ENCODE results near the gene TTC34.
"Not testable (repeated sequence)": the region's sequence is repeated elsewhere in the genome, so short reads cannot be mapped to it uniquely, and the experiment has no call there.

Gene TTC34

DNA sequence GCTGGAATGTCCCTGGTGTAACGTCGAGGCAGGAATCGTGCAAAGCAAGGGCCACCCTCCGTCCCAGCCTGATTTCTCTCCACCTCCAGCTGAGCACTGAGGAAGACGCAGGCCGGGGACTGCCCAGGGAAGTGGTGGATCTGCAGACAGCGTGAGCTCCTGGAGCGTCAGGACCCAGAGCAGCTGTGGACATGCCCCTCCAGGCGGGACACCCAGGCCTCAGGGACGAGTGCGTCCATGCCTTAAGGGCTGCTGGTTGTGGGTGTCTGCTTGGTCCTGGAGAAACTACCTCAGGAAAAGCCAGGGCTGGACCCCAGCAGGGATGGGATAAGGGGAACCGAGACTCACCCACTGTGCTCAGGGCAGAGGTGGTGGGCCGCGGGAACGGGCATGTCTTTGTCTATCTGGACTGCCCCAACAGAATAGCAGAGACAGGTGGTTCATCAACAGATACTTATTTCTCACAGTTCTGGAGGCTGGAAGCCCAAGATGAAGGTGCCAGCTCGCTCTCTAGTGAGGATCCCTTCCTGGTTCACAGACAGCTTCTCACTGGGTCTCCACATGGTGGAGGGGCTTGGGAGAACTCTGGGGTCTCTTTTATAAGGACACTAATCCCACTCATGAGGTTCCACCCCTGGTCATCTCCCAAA, 162.9 kb downstream of the TTC34 start:
- no peak for DNase-seq

DNA sequence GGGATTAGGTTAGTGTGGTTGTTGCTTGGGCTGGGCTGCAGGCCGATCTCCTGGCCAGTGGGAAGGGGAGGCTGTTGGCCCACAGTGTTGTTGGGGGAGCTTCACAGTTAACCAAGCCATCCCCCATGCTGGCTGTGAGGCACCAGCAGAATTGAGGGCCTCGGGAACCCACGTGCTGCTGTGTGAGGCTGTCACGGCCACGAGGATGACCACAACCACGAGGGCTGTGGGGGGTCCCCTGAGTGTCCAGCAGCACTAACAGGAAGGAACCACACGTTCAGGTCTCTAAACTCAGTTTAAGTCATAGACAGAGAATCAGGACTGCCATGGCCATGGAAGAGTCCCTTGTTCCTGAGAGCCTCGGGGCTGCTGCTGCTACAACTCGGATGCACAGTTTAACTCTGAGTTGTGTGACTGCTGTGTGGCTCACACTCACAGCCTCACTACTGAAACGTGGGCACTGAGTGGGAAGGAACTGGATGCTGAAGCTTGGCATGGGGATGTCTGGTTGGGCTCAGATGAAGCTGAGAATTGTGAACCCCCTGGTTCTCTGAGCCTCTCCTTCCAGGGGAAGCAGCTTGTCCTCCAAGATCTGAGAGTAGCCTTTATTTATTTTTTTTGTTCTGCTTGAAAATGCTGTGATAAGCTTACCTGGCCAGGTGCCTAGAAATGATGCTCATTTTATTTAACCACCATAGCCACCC, 163.9 kb downstream of the TTC34 start:
- no peak for DNase-seq

DNA sequence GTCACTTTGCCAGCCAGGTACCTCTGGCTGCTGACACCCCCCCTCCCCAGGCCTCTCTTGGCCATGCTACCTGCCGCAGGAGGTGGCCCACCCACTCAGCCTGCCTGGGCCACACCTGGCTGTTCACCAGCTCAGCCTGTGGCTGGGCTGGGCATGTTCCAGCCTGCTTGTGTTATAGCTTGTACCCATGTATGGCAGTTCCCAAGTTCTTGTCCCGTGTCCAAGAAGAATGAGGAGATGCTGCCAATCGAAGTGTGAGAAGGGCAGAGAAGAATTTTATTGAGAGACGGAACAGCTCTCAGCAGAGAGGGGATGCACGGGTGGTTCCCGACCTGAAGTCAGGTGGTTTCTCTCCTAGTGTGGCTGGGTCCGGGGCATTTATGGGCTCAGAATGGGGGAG, 164.8 kb downstream of the TTC34 start:
- DNase-seq: no peak

DNA sequence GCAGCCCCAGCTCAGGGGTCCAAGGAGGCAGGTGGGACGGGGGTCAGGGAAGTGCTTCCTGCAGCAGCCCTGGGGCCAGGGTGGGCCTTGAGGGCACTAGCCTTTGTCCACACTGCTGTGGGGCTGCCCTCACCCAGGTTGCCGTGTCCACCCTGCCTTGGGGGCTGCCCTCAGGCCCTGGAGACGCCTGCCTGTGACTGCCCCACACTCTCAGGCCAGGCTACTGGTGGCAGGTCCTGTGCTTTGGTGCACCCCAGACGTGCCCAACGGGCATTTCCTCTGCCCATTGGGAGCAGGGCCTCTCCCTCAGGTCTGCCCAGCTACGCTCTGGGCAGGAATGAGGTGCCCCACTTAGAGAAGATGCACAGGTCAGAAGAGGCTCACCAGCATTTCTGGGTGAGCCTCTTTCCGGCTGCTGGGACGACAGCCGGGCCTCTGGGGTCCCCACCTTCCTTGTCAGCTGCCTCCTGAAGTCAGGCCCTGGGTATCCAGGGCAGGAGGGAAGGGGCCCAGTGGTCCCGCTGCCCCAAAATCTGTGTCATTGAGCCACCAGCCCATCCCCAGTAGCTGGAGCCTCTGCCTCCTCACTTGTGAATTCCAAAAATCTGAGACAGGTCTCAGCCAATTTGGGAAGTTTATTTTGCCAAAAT, 166.0 kb downstream of the TTC34 start:
- DNase-seq: no peak

DNA sequence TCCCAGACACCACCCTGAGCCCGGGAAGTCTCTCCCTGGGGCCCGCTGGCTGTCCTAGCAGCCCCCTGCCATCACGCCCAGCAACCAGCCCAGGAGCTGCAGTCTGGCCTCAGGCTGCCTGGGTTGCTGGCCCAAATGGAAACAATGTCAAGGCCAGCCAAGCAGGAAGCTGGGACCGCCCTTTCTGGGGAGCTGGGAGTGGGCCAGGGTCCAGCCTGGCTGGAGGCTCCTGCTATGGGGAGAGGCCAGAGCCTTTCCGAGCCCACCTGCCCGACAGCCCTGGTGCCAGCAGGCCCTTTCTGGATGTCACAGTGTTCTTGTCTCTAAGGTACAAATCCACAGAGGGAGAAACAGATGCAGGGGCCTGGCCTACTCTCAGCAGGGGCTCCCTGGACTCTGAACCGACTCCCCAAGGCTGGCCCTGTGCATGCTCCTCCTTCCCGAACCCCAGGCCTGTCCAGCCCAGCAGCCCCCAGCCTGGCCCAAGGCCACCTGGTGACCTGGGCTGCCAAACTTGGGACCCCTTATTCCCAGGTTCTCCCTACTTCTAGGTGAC, 167.5 kb downstream of the TTC34 start:
- no peak for DNase-seq

DNA sequence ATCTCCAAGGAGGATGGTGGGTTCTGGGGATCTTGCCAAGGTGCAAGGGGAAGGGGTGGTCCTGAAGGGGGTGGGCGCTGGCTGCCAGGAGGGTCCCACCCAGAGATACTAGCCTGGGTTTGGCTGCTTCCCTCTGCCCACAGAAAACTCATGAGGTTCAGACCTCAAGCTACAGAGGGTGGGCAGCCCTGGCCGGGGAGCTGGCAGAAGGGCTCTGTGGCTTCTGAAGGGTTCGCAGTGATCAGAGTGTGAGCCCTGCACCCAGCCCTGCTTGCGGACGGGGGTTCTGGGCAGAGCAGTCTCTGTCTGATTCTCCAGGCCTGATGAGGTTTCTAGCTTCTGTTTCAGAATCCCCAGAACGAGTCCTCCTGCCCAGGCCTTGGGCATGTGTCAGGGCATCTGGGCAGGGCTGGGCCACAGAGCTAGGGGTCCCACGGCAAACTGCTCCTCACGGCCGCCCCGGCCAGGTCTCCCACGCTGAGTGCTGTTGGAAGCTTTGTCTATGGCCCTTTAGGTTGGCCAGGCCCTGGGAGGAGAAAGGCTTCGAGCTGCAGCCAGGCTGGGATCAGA, 168.0 kb downstream of the TTC34 start:
- DNase-seq: no peak

DNA sequence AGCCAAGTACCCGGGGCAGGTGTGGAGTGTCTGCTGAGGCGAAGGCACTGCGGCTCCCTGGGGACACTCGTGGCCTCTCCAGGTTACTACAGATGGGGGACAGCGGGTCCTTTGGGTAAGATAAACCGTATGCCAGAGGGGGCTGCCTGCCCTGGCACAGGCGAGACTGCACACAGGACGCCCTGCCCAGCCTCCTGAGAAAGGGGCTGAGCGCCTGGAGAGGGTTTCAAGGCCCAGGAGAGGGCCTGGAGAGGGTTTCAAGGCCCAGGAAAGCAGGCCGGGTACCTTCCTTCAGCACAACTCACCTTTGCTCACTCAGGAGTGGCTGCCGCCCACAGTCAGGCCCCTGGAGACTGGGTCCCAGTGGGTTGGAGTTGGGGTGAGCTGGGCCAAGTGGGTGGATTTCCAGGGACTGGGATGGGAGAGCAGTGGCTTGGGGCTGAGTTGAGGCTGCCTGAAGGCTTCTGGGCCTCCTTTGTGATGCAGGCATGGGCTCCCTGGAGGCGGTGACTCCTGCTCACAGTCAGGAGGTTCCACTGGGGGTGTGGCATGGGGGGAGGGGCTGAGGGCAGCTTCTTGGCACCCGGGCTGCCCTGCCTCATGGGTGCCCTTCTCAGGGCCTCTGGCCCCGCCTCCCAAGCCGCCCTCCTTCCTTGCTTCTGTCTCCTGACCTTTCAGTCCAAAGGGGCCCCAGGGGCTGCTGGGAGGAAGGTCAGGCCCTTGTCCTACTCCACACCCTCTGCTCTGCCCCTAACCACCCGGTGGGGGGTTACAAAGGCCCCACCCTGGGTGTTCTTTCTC, 168.7 kb downstream of the TTC34 start, which contains the start of gene MMEL1:
Gene MMEL1, minus strand, starts transcription at position 456 of the 801 bp plus-strand sequence. CDS start 3,532 bp downstream, outside the sequence.
- DNase-seq: no peak

DNA sequence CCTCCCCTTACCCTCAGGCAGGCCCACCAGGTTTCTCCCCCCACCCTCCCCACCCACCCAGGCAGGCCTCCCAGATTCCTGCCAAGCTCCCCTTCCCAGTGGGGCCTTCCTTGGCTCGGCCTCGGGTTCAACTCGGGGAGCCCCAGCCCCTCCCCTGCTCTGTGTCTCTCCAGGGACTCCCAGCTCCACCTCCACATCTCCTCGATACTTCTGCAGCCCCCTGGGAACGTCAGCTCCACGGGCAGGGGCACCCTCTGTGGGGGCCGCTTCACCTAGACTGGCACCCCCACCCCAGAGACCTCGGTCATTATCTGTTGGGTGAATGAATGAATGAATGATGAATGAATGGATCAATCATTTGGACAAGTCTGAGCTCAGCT, 169.5 kb downstream of the TTC34 start:
- DNase-seq: no peak

DNA sequence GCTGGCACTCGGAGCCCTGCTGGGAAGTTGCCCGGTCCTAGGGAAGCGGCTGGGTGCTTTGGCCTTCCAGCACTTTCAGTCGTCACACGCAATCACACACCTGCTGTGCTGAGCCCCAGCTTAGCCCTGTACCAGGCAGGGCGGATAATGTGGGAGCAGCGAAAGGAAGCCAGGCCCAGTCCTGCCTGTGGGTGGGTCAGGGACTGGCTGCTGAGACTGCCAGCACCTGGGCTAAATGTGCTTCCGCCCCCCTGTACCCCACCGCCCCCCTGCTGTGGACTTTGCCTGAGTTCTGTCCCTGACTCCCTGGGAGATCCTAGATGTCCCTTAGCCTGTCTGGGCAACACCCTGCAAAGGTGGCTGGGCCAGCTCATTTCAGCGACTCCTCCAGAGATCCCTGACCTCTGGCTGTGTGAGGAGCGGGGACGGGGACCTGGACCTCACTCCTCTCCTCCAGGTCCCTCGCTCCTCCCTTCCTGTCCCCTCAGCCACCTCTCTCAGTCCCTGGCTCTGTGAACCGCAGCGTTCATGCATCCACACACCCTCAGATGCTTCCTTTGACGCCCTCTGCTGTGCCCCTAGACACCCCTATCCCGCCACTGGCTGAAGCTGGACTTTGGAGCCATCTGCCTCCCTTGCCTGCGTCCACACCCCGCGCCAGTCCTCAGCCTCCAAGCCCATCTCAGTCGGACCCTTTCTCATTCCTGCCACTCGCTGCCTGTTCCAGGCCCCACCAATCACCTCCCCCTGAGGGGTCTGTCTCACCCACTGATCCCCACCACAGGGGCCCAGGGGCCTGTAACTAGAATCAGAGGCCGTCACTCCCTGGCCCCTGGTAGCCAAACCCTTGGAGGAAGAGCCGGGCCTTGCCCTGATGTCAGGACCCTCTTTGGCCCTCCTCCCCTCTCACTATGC, 170.1 kb downstream of the TTC34 start:
- no peak for DNase-seq

DNA sequence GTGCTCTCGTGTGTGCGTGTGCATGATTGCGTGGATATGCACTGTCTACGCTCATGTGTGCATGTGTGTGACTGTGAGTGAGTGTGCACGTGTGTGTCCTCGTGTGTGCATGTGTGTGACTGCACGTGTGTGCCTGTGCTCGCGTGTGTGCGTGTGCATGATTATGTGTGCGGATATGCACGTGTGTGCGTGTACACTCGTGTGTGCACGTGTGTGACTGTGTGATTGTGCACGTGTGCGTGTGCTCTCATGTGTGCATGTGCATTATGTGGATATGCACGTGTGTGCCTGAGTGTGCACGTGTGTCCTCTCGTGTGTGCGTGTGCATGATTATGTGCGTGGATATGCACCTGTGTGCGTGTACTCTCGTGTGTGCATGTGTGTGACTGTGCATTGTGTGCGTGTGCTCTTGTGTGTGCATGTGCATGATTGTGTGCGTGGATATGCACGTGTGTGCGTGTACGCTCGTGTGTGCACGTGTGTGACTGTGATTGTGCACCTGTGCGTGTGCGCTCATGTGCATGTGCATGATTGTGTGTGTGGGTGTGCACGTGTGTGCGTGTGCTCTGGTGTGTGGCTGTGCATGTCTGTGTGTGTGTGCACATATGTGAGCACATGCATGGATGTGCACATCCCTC, 170.9 kb downstream of the TTC34 start:
- no peak for DNase-seq

DNA sequence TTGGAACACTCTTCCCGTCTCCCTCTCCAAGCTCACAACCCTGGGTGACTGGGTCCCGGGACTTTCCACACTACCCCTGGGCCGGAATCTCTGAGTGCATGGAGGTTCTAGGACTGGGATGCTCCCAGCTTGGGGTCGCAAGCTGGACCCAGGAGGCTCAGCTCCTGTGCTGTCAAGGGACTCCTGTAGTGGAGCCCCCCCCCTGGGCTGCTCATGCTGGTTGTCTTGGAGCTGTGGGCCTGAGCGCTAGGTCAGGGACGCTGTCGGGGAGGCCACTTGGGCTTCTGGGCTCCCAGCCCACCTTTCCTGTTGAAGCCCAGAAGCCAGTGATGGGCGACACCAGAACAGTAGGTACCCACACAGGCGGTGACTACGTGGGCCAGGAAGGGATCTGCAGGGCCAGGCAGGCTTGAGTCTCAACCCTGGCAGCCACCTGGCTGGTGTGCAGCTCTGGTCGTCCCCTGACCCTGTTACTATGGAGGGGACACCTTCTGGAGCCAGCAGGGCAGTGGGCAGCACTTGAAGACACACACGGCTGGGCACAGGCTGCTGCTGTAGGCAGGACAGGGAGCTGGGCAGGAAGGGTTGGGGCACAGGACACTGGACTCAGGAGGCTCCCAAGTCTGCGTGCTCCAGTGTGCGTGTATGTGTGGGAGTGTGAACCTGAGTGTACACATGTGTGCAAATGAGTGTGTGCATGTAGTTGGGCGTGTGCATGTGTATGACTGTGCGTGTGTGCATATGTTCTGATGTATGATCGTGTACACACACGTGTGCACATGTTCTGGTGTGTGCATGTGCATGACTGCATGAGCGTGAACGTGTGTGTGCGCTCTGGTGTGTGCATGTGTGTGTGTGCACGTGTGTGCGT, 171.6 kb downstream of the TTC34 start:
- no peak for DNase-seq

DNA sequence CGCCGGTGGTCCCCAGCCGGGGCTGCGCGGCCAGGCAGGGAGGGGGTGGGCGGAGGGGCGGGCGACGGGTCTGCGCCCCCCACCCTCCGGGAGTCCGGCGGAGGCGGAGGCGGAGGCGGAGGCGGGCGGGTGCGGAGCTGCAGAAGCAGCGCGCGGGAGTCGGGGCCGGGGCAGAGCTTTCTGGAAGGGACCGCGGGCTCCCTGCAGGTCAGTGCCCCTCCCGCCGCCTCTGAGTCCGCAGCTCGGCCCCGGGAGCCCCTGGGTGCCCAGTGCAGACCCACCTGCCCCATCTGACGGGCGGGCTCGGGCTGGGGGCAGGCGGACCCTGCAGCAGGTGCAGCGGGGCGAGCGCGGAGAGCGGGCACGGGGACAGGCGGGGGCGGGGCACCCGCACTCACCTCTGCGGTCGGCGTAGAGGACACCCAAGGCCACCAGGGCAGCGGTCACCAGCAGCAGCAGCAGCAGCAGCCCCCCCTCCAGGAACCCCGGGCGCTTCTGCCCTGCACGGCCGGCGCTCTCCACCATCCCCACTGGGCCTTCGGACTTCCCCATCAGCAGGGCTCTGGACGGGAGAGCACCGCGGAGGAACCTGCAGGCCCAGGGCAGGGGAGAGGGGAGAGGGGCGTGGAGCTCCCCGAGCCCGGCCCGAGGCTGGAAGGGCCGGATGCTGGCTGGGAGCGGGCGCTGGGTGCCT, 172.4 kb downstream of the TTC34 start:
- no peak for DNase-seq

DNA sequence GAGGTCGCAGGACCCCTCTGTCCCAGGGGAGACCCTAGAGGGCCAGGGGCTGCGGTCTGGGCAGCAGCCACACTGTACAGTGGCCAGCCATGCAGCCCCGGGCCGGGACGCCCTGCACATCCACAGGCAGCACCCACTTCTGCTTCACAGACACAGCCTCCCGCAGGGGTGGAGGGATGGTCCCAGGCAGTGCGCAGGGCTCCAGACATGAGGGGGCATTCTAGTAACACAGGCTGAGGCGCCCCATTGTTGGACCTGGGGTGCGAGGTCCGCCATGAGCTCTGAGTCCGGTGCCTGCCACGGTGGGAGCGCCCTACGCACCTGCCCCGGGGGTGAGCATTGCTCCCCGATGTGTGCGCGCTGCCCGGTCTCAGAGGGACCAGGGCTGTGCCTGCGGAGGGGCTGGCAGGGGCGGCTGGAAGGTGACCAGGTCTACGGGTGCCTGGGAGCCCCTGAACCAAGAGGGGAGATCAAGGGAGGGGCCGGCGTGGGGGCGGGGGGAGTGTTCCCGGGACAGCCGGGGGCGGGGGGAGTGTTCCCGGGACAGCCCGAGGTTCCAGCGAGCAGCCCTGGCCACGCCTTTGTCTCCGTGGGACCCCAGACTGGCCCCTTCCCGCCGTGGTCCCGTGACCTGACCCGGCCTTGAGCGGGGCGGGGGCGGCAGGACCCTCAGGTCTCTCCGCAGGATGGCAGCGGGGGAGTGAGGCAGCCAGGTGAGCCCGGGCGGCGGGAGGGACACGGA, 173.1 kb downstream of the TTC34 start:
- DNase-seq: no peak

DNA sequence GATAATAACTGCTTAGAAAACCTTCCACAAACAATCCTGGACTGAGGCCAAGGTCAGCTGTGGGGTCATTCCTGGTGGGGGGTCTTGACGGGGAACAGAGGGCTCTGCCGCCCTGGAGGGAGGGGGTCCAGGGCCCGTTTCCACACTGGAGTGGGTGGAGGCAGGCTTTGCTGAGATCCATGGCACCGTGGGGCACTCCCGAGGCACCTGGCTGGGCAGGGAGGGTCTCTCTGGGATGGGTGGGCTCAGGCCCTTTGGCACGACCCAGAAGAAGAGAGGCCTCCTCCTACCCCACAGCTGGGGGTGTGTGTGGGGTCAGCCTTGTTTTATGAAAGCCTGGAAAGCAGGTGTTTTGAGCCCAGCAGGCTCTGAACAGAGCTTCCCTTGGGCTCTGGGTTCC, 173.7 kb downstream of the TTC34 start:
- no peak for DNase-seq

DNA sequence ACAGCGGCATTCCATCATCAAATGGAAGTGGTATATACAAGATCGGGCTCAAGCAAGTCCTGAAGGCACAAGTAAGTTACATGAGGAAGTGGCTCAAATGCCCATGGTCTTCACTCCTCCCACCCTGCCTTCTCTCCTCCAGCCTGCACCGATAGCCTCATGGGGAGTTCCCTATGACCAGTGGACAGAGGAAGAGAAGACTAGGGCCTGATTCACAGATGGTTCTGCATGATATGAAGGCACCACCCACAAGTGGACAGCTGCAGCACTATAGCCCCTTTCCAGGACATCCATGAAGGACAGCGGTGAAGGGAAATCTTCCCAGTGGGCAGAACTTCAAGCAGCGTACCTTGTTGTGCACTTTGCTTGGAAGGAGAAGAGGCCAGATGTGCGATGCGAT, 175.7 kb downstream of the TTC34 start:
- DNase-seq: not testable (repeated sequence)

DNA sequence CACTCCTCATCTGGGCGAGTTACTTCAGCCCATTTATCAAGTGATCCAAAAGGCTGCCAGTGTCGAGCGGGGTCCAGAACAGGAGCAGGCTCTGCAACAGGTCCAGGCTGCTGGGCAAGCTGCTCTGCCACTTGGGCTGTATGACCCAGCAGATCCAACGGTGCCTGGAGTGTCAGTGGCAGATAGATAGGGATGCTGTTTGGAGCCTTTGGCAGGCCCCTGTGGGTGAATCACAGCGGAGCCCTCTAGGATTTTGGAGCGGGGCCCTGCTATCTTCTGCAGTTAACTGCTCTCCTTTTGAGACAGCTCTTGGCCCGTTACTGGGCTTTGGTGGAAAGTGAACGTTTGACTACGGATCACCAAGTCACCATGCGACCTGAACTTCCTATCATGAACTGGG, 176.2 kb downstream of the TTC34 start:
- DNase-seq: no peak

DNA sequence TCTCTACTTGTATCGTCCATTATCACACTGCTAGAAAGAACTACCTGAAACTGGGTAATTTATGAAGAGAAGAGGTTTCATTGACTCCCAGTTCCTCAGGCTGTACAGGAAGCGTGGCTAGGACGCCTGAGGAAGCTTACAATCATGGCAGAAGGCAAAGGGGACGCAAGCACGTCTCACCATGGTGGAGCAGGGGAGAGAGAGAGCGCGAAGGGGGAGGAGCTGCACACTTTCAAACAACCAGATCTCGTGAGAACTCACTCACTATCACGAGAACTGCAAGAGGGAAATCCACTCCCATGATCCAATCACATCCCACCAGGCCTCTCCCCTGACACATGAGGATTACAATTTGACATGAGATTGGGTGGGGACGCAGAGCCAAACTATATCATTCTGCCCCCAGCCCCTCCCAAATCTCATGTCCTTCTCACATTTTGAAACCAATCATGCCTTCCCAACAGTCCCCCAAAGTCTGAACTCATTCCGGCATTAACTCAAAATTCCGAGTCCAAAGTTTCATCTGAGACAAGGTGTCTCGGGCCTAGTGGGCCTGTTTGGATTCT, 176.7 kb downstream of the TTC34 start:
- no peak for DNase-seq

Measured in CD4-positive, alpha-beta T cell treated with Interleukin-12 subunit alpha and Interleukin-12 subunit beta, for 1 hour (primary cell).